WTC11 (cell line): ENCODE results near the gene TMCC1. TPM values are rescaled to one million over a fixed set of nuclear protein-coding genes. Genes with fewer than 3 reads are reported as not detected.

Experiments used
- ATAC-seq: fragments of 200-7000 bp; cut with Tn5 transposase; 2 replicates; pipeline ENCODE4 v1.10.0; 2021; ENCODE audit warnings: mild to moderate bottlenecking, moderate library complexity
- CTCF ChIA-PET: fragments of 300-600 bp; sonication (Branson Sonifier 250); formaldehyde crosslinking; loops from one replicate; lab custom pipeline; 2021; ENCODE audit warnings: antibody characterized with exemption; lab: Charles Lee
- POLR2A ChIA-PET: fragments of 350-600 bp; sonication (Branson Sonifier 250); formaldehyde crosslinking; loops from one replicate; lab custom pipeline; 2021; ENCODE audit warnings: antibody characterized with exemption; lab: Charles Lee
- DNase-seq: peaks from one replicate; pipeline ENCODE4 v3.0.0; 2021; ENCODE audit warnings: low spot score
- H3K27ac Mint-ChIP-seq: 2 replicates; pipeline ENCODE4 v1.8.0; 2021; ENCODE audit warnings: mixed read lengths
- H3K27me3 Mint-ChIP-seq: 2 replicates; pipeline ENCODE4 v1.8.0; 2021; ENCODE audit warnings: low read depth, mild to moderate bottlenecking, moderate library complexity, mixed read lengths
- H3K36me3 Mint-ChIP-seq: 2 replicates; pipeline ENCODE4 v1.8.0; 2021; ENCODE audit warnings: mixed read lengths
- H3K4me1 Mint-ChIP-seq: 2 replicates; pipeline ENCODE4 v1.8.0; 2022; ENCODE audit warnings: mixed read lengths
- H3K4me3 Mint-ChIP-seq: 2 replicates; pipeline ENCODE4 v1.8.0; 2021; ENCODE audit warnings: mild to moderate bottlenecking, moderate library complexity, mixed read lengths
- H3K9me3 Mint-ChIP-seq: 2 replicates; pipeline ENCODE4 v1.8.0; 2021; ENCODE audit warnings: mixed read lengths
- CREM ChIP-seq: sonication (generic); formaldehyde crosslinking; IDR thresholded peaks from 2 replicates; pipeline ENCODE4 v1.8.1; 2022; ENCODE audit warnings: mild to moderate bottlenecking, missing genetic modification reagents, moderate library complexity
- ETV6 ChIP-seq: sonication (generic); formaldehyde crosslinking; IDR thresholded peaks from 2 replicates; pipeline ENCODE4 v1.8.1; 2022; ENCODE audit warnings: mild to moderate bottlenecking, missing genetic modification reagents
- GABPB1 ChIP-seq: sonication (generic); formaldehyde crosslinking; IDR thresholded peaks from 2 replicates; pipeline ENCODE4 v1.8.1; 2023; ENCODE audit warnings: mild to moderate bottlenecking, missing genetic modification reagents
- GRHL2 ChIP-seq: fragments of 250-450 bp; sonication (Bioruptor Pico); IDR thresholded peaks from 2 replicates; pipeline ENCODE4 v1.8.0; 2022; ENCODE audit warnings: mild to moderate bottlenecking, moderate library complexity; ENCODE audit not compliant: insufficient replicate concordance, severe bottlenecking
- JAZF1 ChIP-seq: fragments of 250-450 bp; sonication (Bioruptor Pico); IDR thresholded peaks from 2 replicates; pipeline ENCODE4 v1.9.0; 2021; ENCODE audit warnings: moderate library complexity, mild to moderate bottlenecking, inconsistent platforms
- JUN ChIP-seq: sonication (generic); formaldehyde crosslinking; IDR thresholded peaks from 2 replicates; pipeline ENCODE4 v1.8.0; 2023; ENCODE audit warnings: mild to moderate bottlenecking, missing genetic modification reagents
- KAT7 ChIP-seq: sonication (generic); formaldehyde crosslinking; IDR thresholded peaks from 2 replicates; pipeline ENCODE4 v1.8.1; 2023; ENCODE audit warnings: missing genetic modification reagents, mild to moderate bottlenecking, borderline replicate concordance
- MYBL2 ChIP-seq: sonication (generic); formaldehyde crosslinking; IDR thresholded peaks from 2 replicates; pipeline ENCODE4 v1.8.1; 2023; ENCODE audit warnings: mild to moderate bottlenecking, moderate library complexity, missing genetic modification reagents
- NFE2L1 ChIP-seq: sonication (generic); formaldehyde crosslinking; IDR thresholded peaks from 2 replicates; pipeline ENCODE4 v1.8.1; 2023; ENCODE audit warnings: missing genetic modification reagents
- NFYB ChIP-seq: sonication (generic); formaldehyde crosslinking; conservative IDR thresholded peaks from 2 replicates; pipeline ENCODE4 v1.8.0; 2022; ENCODE audit warnings: low read depth, missing genetic modification reagents
- SP1 ChIP-seq: sonication (generic); formaldehyde crosslinking; conservative IDR thresholded peaks from 2 replicates; pipeline ENCODE4 v1.8.1; 2022; ENCODE audit warnings: missing genetic modification reagents
- TEAD1 ChIP-seq: sonication (generic); formaldehyde crosslinking; IDR thresholded peaks from 2 replicates; pipeline ENCODE4 v1.8.0; 2022; ENCODE audit warnings: mild to moderate bottlenecking, missing genetic modification reagents
- TEAD4 ChIP-seq: sonication (generic); formaldehyde crosslinking; IDR thresholded peaks from 2 replicates; pipeline ENCODE4 v1.8.0; 2022; ENCODE audit warnings: mild to moderate bottlenecking, missing genetic modification reagents
- ZBTB21 ChIP-seq: sonication (generic); formaldehyde crosslinking; IDR thresholded peaks from 2 replicates; pipeline ENCODE4 v1.8.1; 2023; ENCODE audit warnings: mild to moderate bottlenecking, missing genetic modification reagents, borderline replicate concordance
- ZNF423 ChIP-seq: fragments of 250-450 bp; sonication (Bioruptor Pico); IDR thresholded peaks from 2 replicates; pipeline ENCODE4 v2.1.2; 2022; ENCODE audit warnings: mild to moderate bottlenecking, moderate library complexity
- total RNA-seq: library from RNA; stranded (reverse); gene quantifications from 3 replicates; pipeline ENCODE4 v1.2.3, GENCODE V29; 2021
- TF ChIP-seq, protein P1 (sequence below): fragments of 250-450 bp; sonication (Bioruptor Pico); conservative IDR thresholded peaks from 2 replicates; pipeline ENCODE4 v1.9.0; 2021; ENCODE audit warnings: mild to moderate bottlenecking
- TF ChIP-seq, protein P2 (sequence below): fragments of 250-450 bp; sonication (Bioruptor Pico); IDR thresholded peaks from 2 replicates; pipeline ENCODE4 v1.9.0; 2021; ENCODE audit warnings: moderate library complexity, mild to moderate bottlenecking, inconsistent platforms, borderline replicate concordance
- TF ChIP-seq, protein P3 (sequence below): sonication (generic); formaldehyde crosslinking; IDR thresholded peaks from 2 replicates; pipeline ENCODE4 v1.8.0; 2023; ENCODE audit warnings: missing genetic modification reagents
- TF ChIP-seq, protein P4 (sequence below): sonication (generic); formaldehyde crosslinking; IDR thresholded peaks from 2 replicates; pipeline ENCODE4 v1.8.1; 2023; ENCODE audit warnings: mild to moderate bottlenecking, moderate library complexity, missing genetic modification reagents
- TF ChIP-seq, protein P5 (sequence below): sonication (generic); formaldehyde crosslinking; IDR thresholded peaks from 2 replicates; pipeline ENCODE4 v1.8.0; 2022; ENCODE audit warnings: mild to moderate bottlenecking, missing genetic modification reagents
- TF ChIP-seq, protein P6 (sequence below): sonication (generic); formaldehyde crosslinking; IDR thresholded peaks from 2 replicates; pipeline ENCODE4 v1.8.0; 2022; ENCODE audit warnings: mild to moderate bottlenecking, missing genetic modification reagents
- TF ChIP-seq, protein P7 (sequence below): fragments of 250-450 bp; sonication (Bioruptor Pico); IDR thresholded peaks from 2 replicates; pipeline ENCODE4 v1.9.0; 2021; ENCODE audit warnings: mild to moderate bottlenecking

The TMCC1 gene
- total RNA-seq, 1 experiment from 2014 or later: 29.3 TPM

DNA sequence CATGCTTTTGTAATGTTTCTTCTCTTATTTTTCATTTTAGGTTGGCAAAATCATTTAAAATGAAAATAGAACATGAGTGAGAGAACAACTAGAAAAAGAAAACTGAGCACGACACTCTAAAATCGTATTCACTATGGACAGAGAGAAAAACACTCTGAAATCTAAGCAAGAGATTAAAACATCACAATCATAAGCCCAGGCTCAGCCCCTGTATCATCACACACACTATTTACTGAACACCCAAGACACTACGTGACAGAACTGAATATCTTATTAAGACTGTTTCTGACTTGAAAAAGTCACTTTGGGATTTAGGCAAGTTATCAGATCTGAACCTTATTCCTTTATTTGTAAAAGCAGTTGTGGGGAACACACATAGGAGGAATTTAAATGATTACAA lies 204.5 kb downstream of the TMCC1 start:
- peak overlapping the region; percentile 57 for H3K4me3 Mint-ChIP-seq
- H3K27ac Mint-ChIP-seq: peak overlapping the region; percentile 68
- TF ChIP-seq, protein P1, sequence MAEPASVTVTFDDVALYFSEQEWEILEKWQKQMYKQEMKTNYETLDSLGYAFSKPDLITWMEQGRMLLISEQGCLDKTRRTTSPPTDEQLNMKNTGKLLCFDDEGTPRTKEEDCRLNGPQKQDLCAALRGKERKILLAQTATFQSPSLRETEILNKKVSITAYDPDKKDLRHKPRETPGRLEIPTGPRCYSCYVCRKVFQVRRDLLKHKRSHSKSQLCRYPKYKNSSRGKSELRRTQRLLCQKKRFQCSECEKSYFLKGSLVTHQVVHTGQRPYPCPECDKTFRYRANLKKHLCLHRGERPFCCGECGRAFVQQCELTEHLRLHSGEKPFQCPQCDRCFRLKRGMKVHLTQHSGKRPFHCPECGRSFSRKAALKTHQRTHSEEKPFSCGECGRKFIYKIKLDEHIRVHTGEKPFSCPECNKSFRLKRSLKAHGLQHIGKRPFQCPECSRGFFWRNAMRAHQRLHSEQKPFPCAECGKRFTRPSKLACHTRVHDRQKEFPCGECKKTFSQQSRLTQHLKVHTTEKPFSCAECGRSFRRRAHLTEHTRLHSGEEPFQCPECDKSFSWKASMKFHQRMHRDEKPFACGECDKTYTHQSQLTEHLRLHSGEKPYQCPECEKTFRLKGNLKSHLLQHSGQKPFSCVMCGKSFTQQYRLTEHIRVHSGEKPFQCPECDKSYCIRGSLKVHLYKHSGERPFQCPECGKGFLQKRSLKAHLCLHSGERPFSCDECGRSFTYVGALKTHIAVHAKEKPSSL (CRISPR knock-in tag): no peak
- TF ChIP-seq JAZF1 (CRISPR knock-in tag) (no peak), ZNF423 (CRISPR knock-in tag) (no peak), TEAD4 (CRISPR knock-in tag) (no peak), NFYB (no peak), KAT7 (no peak), CREM (CRISPR knock-in tag) (no peak), ETV6 (CRISPR knock-in tag) (no peak), SP1 (no peak), TEAD1 (CRISPR knock-in tag) (no peak), MYBL2 (no peak), JUN (CRISPR knock-in tag) (no peak), GABPB1 (no peak), GRHL2 (CRISPR knock-in tag) (no peak)
- TF ChIP-seq, protein P2, sequence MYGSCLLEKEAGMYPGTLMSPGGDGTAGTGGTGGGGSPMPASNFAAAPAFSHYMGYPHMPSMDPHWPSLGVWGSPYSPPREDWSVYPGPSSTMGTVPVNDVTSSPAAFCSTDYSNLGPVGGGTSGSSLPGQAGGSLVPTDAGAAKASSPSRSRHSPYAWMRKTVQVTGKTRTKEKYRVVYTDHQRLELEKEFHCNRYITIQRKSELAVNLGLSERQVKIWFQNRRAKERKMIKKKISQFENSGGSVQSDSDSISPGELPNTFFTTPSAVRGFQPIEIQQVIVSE (CRISPR knock-in tag): no peak
- TF ChIP-seq, protein P3, sequence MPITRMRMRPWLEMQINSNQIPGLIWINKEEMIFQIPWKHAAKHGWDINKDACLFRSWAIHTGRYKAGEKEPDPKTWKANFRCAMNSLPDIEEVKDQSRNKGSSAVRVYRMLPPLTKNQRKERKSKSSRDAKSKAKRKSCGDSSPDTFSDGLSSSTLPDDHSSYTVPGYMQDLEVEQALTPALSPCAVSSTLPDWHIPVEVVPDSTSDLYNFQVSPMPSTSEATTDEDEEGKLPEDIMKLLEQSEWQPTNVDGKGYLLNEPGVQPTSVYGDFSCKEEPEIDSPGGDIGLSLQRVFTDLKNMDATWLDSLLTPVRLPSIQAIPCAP (CRISPR knock-in tag): no peak
- TF ChIP-seq, protein P4, sequence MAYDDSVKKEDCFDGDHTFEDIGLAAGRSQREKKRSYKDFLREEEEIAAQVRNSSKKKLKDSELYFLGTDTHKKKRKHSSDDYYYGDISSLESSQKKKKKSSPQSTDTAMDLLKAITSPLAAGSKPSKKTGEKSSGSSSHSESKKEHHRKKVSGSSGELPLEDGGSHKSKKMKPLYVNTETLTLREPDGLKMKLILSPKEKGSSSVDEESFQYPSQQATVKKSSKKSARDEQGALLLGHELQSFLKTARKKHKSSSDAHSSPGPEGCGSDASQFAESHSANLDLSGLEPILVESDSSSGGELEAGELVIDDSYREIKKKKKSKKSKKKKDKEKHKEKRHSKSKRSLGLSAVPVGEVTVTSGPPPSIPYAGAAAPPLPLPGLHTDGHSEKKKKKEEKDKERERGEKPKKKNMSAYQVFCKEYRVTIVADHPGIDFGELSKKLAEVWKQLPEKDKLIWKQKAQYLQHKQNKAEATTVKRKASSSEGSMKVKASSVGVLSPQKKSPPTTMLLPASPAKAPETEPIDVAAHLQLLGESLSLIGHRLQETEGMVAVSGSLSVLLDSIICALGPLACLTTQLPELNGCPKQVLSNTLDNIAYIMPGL (CRISPR knock-in tag): no peak
- TF ChIP-seq, protein P5, sequence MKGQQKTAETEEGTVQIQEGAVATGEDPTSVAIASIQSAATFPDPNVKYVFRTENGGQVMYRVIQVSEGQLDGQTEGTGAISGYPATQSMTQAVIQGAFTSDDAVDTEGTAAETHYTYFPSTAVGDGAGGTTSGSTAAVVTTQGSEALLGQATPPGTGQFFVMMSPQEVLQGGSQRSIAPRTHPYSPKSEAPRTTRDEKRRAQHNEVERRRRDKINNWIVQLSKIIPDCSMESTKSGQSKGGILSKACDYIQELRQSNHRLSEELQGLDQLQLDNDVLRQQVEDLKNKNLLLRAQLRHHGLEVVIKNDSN (CRISPR knock-in tag): no peak
- H3K27me3 Mint-ChIP-seq: no peaks in the 10 kb centered on the region
- H3K9me3 Mint-ChIP-seq: peaks cover under 1% of the 10 kb centered on the region; the same call in 1 of the 2 replicates
- H3K36me3 Mint-ChIP-seq: no peaks in the 10 kb centered on the region
- POLR2A ChIA-PET: no interaction called here
- H3K4me1 Mint-ChIP-seq: peaks cover 65% of the 10 kb centered on the region
- DNase-seq (no peak), ATAC-seq (no peak)
- CTCF ChIA-PET: interaction anchor here (0.8 to 1.6 kb wide), 8 partner anchors 26 to 199 kb away, joined by 3 to 7 read pairs (median 3); no protein-coding TSS in a partner anchor

DNA sequence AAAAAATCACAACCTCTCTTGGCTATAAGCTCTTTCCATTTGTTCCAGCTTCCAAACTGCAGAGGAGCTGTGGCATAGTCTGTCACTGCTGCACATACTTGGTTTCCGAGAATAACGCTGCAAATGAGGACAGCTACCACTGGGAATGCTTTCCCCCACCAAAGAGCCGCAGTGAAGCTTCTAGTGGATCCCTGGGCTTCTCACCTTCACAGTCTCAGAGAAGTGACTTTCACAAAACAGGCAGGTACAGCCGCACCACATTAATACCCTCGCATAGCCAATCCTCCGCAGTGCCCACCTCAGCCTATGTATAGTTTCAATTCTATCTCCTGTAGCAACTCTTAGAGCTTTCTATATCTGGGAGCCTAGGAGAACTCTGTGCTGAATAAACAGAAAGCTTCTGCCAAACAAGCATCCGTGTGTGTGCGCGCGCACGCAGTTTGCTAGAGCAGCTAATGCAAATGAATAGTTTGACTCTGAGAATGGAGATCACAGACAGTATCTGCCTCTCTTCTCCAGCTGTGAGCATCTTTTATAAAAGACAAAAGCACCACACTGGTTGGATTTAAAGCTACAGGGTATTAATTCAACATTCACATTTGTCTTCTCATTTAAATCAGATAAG lies 205.1 kb downstream of the TMCC1 start:
- ChIA-PET POLR2A (interaction anchor here (0.9 kb wide), 1 partner anchor 141 kb away, joined by 3 read pairs; no protein-coding TSS in a partner anchor), CTCF (interaction anchor here (0.8 to 1.6 kb wide), 9 partner anchors 13 to 198 kb away, joined by 3 to 7 read pairs (median 3); no protein-coding TSS in a partner anchor)
- peak; percentile 70 for ATAC-seq
- TF ChIP-seq NFE2L1 (CRISPR knock-in tag) (no peak), ZBTB21 (CRISPR knock-in tag) (no peak), JAZF1 (CRISPR knock-in tag) (no peak), KAT7 (no peak)
- TF ChIP-seq, protein P6, sequence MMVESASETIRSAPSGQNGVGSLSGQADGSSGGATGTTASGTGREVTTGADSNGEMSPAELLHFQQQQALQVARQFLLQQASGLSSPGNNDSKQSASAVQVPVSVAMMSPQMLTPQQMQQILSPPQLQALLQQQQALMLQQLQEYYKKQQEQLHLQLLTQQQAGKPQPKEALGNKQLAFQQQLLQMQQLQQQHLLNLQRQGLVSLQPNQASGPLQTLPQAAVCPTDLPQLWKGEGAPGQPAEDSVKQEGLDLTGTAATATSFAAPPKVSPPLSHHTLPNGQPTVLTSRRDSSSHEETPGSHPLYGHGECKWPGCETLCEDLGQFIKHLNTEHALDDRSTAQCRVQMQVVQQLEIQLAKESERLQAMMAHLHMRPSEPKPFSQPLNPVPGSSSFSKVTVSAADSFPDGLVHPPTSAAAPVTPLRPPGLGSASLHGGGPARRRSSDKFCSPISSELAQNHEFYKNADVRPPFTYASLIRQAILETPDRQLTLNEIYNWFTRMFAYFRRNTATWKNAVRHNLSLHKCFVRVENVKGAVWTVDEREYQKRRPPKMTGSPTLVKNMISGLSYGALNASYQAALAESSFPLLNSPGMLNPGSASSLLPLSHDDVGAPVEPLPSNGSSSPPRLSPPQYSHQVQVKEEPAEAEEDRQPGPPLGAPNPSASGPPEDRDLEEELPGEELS (CRISPR knock-in tag): no peak
- TF ChIP-seq, protein P7, sequence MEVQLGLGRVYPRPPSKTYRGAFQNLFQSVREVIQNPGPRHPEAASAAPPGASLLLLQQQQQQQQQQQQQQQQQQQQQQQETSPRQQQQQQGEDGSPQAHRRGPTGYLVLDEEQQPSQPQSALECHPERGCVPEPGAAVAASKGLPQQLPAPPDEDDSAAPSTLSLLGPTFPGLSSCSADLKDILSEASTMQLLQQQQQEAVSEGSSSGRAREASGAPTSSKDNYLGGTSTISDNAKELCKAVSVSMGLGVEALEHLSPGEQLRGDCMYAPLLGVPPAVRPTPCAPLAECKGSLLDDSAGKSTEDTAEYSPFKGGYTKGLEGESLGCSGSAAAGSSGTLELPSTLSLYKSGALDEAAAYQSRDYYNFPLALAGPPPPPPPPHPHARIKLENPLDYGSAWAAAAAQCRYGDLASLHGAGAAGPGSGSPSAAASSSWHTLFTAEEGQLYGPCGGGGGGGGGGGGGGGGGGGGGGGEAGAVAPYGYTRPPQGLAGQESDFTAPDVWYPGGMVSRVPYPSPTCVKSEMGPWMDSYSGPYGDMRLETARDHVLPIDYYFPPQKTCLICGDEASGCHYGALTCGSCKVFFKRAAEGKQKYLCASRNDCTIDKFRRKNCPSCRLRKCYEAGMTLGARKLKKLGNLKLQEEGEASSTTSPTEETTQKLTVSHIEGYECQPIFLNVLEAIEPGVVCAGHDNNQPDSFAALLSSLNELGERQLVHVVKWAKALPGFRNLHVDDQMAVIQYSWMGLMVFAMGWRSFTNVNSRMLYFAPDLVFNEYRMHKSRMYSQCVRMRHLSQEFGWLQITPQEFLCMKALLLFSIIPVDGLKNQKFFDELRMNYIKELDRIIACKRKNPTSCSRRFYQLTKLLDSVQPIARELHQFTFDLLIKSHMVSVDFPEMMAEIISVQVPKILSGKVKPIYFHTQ (CRISPR knock-in tag): no peak
- TF ChIP-seq, protein P1 (CRISPR knock-in tag): no peak

More for the DNA sequence above, 205.1 kb downstream of the TMCC1 start:
- no peaks in the 10 kb centered on the region for H3K36me3 Mint-ChIP-seq
- peak overlapping the region; percentile 57 for H3K4me3 Mint-ChIP-seq
- no peaks in the 10 kb centered on the region for H3K9me3 Mint-ChIP-seq
- H3K27me3 Mint-ChIP-seq: no peaks in the 10 kb centered on the region
- DNase-seq: peak; percentile 68
- peaks cover 66% of the 10 kb centered on the region for H3K4me1 Mint-ChIP-seq
- H3K27ac Mint-ChIP-seq: peak overlapping the region; percentile 68
